GM10248 (cell line): Measurements from ENCODE around the gene UGT1A4.

Experiments
- CTCF ChIA-PET: fragments of 300-600 bp; sonication (Branson Sonifier 250); formaldehyde crosslinking; extraction: SDS; loops from one replicate; lab custom pipeline; 2021; ENCODE audit warnings: antibody characterized with exemption; lab: Yijun Ruan, JAX
- POLR2A ChIA-PET: fragments of 350-650 bp; sonication (Branson Sonifier 250); formaldehyde crosslinking; extraction: SDS; loops from one replicate; lab custom pipeline; 2020; ENCODE audit warnings: antibody characterized with exemption; lab: Yijun Ruan, JAX
- DNase-seq: peaks from one replicate; pipeline ENCODE4 v3.0.0; 2012; ENCODE audit errors: extremely low spot score
- TF ChIP-seq, protein P1 (sequence below): IDR thresholded peaks from 2 replicates; pipeline ENCODE4 v1.5.1; 2012; ENCODE audit warnings: mild to moderate bottlenecking, low read depth; ENCODE audit errors: extremely low read depth, missing control alignments, control extremely low read depth

Gene UGT1A4

DNA sequence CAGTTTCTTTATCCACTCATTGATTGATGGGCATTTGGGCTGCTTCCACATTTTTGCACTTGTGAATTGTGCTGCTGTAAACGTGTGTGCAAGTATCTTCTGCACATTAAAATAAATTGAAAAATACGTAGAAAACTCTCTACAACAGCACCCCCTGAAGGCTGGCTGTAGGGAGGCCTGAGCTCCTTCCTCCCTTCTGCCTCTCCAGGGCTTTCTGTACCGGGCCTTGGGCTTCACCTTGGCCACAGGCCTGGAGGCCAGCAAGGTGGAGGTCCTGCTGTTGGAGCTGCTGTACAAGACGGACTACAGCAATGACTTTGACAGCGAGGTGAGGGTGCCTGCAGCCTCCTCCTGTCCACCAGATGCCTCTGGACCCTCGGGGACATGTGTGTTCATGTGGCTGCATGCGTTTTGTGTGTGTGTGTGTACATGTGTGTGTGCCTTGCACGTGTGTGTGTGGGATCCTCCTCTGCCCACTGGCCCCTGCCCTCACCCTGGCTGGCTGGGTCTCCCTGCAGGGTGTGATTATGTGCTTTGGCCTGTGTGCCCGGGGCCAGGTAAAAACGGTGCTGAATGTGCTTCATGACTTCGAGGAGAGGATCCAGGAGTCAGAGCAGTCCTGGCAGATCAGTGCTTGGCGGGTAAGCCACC lies 88.8 kb downstream of the UGT1A4 start:
- no peak for DNase-seq
- ChIA-PET CTCF (no interaction called here), POLR2A (no interaction called here)
- TF ChIP-seq, protein P1, sequence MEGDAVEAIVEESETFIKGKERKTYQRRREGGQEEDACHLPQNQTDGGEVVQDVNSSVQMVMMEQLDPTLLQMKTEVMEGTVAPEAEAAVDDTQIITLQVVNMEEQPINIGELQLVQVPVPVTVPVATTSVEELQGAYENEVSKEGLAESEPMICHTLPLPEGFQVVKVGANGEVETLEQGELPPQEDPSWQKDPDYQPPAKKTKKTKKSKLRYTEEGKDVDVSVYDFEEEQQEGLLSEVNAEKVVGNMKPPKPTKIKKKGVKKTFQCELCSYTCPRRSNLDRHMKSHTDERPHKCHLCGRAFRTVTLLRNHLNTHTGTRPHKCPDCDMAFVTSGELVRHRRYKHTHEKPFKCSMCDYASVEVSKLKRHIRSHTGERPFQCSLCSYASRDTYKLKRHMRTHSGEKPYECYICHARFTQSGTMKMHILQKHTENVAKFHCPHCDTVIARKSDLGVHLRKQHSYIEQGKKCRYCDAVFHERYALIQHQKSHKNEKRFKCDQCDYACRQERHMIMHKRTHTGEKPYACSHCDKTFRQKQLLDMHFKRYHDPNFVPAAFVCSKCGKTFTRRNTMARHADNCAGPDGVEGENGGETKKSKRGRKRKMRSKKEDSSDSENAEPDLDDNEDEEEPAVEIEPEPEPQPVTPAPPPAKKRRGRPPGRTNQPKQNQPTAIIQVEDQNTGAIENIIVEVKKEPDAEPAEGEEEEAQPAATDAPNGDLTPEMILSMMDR = no peak

DNA sequence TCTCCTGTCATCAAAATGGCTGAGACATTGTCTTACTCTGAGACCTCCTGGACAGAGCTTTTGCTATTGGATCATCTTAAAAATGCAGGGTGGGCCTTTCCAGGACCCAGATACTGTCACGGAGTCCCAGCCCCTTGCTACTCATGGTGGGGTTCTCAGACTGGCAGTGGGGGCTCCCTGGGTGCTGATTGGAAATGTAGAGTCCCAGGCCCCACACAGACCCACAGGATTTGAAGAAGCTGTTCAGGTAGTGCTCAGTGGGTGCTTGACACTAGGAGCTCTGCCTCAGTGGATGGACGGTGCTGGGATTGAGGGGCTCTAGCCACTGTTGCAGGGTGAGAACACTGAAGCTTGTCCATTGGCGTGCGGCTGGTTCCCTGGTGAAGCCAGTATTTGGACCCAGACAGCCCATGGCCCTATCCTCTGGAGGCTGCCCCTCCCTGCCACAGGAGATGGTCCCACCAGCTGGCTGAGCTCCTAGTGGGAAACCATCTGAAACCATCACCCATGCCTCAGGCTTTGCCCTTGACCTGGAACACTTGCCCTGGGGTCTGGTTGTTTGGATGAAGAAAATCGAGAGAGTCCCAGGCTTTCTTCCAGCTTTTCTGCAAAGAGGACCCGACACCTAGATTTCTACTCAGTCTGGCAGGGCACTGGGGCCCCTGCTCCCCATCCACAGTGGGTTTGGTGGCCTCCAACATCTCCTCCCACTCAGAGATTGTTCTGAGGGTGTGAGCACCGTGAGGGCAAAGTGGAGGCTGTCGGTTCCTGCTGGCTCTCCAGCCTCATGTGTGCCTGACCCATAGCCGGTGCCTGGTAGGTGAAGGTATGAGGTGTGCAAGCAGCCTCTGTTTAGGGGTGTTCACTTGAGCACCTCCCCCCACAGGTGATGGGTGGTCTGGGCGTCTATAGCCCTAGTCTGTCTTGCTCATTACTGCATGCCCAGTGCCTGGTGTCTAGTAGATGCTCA lies 89.7 kb downstream of the UGT1A4 start:
- TF ChIP-seq, protein P1 = no peak
- ChIA-PET CTCF (no interaction called here), POLR2A (no interaction called here)
- no peak for DNase-seq

- no peak for DNase-seq
- POLR2A ChIA-PET = no interaction called here
- CTCF ChIA-PET = no interaction called here
- TF ChIP-seq, protein P1 = no peak
Observed at GRCh38 chr2:233810385-233810784, 91.8 kb downstream of the UGT1A4 start.

GRCh38 chr2:233811087-233811486 lies 92.6 kb downstream of the UGT1A4 start:
- POLR2A ChIA-PET = no interaction called here
- CTCF ChIA-PET = no interaction called here
- TF ChIP-seq, protein P1 = no peak
- no peak for DNase-seq

DNA sequence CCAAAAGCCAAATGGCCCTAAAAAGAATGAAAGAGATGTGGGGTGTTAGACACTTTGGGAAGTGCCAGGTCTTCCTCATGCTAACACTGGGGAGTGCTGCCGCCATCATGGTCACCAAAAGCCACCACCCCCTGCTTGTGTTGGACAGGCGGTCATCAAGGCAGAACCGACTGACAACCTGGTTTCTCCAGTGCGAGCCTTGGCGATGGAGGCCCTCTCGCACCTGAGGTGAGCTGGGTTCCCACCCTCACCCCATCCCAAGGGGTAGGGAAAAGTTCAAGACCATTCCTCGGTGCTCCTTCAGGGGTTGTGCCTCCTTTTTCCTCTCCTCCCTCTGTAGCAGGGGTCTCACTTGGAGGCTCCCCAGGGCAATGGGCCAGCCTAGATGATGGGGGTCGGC lies 93.2 kb downstream of the UGT1A4 start:
- TF ChIP-seq, protein P1 = no peak
- ChIA-PET POLR2A (no interaction called here), CTCF (no interaction called here)
- DNase-seq = no peak

GRCh38 chr2:233813236-233814055 lies 94.9 kb downstream of the UGT1A4 start:
- TF ChIP-seq, protein P1 = no peak
- DNase-seq = no peak
- CTCF ChIA-PET = interaction anchor here (1.3 to 1.5 kb wide), 2 partner anchors 19 to 45 kb away, joined by 3 read pairs; no protein-coding TSS in a partner anchor
- POLR2A ChIA-PET = no interaction called here
